Activated CD8-positive, alpha-beta T cell treated with anti-CD3 and anti-CD28 coated beads for 36 hours (primary cell): ENCODE results near the gene EPYC. TPM values are rescaled to one million over a fixed set of nuclear protein-coding genes. Genes with fewer than 3 reads are reported as not detected.

ENCODE experiments used
- ATAC-seq: fragments of 200-7000 bp; cut with Tn5 transposase; one replicate; pipeline ENCODE4 v1.10.0; 2021; ENCODE audit warnings: mild to moderate bottlenecking, moderate library complexity
- CTCF ChIA-PET: fragments of 350-600 bp; sonication (Branson Sonifier 250); formaldehyde crosslinking; loops from one replicate; lab custom pipeline; 2021; ENCODE audit warnings: antibody characterized with exemption; lab: Charles Lee
- POLR2A ChIA-PET: fragments of 350-600 bp; sonication (Branson Sonifier 250); formaldehyde crosslinking; loops from one replicate; lab custom pipeline; 2021; ENCODE audit warnings: antibody characterized with exemption; lab: Charles Lee
- DNase-seq: peaks from one replicate; pipeline ENCODE4 v3.0.0-alpha.2; 2020
- H3K27ac Mint-ChIP-seq: one replicate; pipeline ENCODE4 v1.8.0; 2021; ENCODE audit warnings: mild to moderate bottlenecking, mixed read lengths
- H3K27me3 Mint-ChIP-seq: one replicate; pipeline ENCODE4 v1.8.0; 2021; ENCODE audit warnings: mixed read lengths
- H3K36me3 Mint-ChIP-seq: one replicate; pipeline ENCODE4 v1.8.0; 2021; ENCODE audit warnings: low read depth, mixed read lengths
- H3K4me1 Mint-ChIP-seq: one replicate; pipeline ENCODE4 v1.8.0; 2021; ENCODE audit warnings: low read depth, mixed read lengths
- H3K4me3 Mint-ChIP-seq: one replicate; pipeline ENCODE4 v1.8.0; 2021; ENCODE audit warnings: mild to moderate bottlenecking, moderate library complexity, mixed read lengths
- H3K9me3 Mint-ChIP-seq: one replicate; pipeline ENCODE4 v1.8.0; 2021; ENCODE audit warnings: mixed read lengths
- CTCF ChIP-seq: fragments of 200-600 bp; IDR thresholded peaks from one replicate; pipeline ENCODE4 v1.8.0; 2022; ENCODE audit warnings: antibody characterized with exemption, mild to moderate bottlenecking
- intact Hi-C: fragments of 100-400 bp; cut with micrococcal nuclease; formaldehyde crosslinking; loops from one replicate; pipeline ENCODE4 v1.10.0; 2022
- total RNA-seq, 2 experiments: library from RNA; stranded (reverse); gene quantifications; one replicate each; pipeline ENCODE4 v1.2.3, GENCODE V29; 2021

Gene EPYC
- total RNA-seq, 2 experiments from 2014 or later, result not detected

GRCh38 chr12:90947869-90948268 lies 56.9 kb downstream of the EPYC start:
- ChIA-PET POLR2A (no interaction called here), CTCF (interaction anchor here (1.6 kb wide), 1 partner anchor 12 kb away, joined by 3 read pairs; no protein-coding TSS in a partner anchor)
- Mint-ChIP-seq H3K4me1 (no peaks in the 10 kb centered on the region), H3K9me3 (no peaks in the 10 kb centered on the region), H3K27me3 (no peaks in the 10 kb centered on the region), H3K4me3 (no peak overlapping the region), H3K36me3 (no peaks in the 10 kb centered on the region), H3K27ac (no peak overlapping the region)
- no peak for TF ChIP-seq CTCF
- ATAC-seq (no peak), DNase-seq (no peak)
- intact Hi-C loops, result no loop called here

GRCh38 chr12:90945070-90945649 lies 59.6 kb downstream of the EPYC start:
- intact Hi-C loops, result no loop called here
- CTCF ChIA-PET, result interaction anchor here (0.6 to 1.6 kb wide), 7 partner anchors 8 to 1631 kb away, joined by 3 to 5 read pairs (median 3); no protein-coding TSS in a partner anchor
- no peaks in the 10 kb centered on the region for H3K27me3 Mint-ChIP-seq

GRCh38 chr12:90943255-90943654 lies 61.5 kb downstream of the EPYC start:
- H3K27me3 Mint-ChIP-seq, result peaks cover 6% of the 10 kb centered on the region
- no peaks in the 10 kb centered on the region for H3K9me3 Mint-ChIP-seq
- no peaks in the 10 kb centered on the region for H3K4me1 Mint-ChIP-seq
- no peak for ATAC-seq
- intact Hi-C loops, result no loop called here
- ChIA-PET POLR2A (no interaction called here), CTCF (interaction anchor here (0.9 kb wide), 1 partner anchor 9 kb away, joined by 4 read pairs; no protein-coding TSS in a partner anchor)
- no peak overlapping the region for H3K4me3 Mint-ChIP-seq
- no peak for TF ChIP-seq CTCF
- no peak overlapping the region for H3K27ac Mint-ChIP-seq
- DNase-seq, result no peak
- H3K36me3 Mint-ChIP-seq, result no peaks in the 10 kb centered on the region

More at GRCh38 chr12:90945070-90945649, 59.6 kb downstream of the EPYC start:
- TF ChIP-seq CTCF, result peak; percentile 68
- no peak for DNase-seq
- no peaks in the 10 kb centered on the region for H3K9me3 Mint-ChIP-seq
- POLR2A ChIA-PET, result no interaction called here
- H3K4me3 Mint-ChIP-seq, result no peak overlapping the region
- no peak overlapping the region for H3K27ac Mint-ChIP-seq
- no peak for ATAC-seq
- H3K36me3 Mint-ChIP-seq, result no peaks in the 10 kb centered on the region
- no peaks in the 10 kb centered on the region for H3K4me1 Mint-ChIP-seq

- CTCF ChIA-PET, result interaction anchor here (0.5 to 2.0 kb wide), 11 partner anchors 12 to 1412 kb away, joined by 3 to 6 read pairs (median 3); no protein-coding TSS in a partner anchor
- Mint-ChIP-seq H3K27me3 (peaks cover 9% of the 10 kb centered on the region), H3K4me1 (no peaks in the 10 kb centered on the region), H3K36me3 (no peaks in the 10 kb centered on the region), H3K27ac (no peak overlapping the region), H3K4me3 (no peak overlapping the region), H3K9me3 (no peaks in the 10 kb centered on the region)
- ATAC-seq, result no peak
- no peak for DNase-seq
- POLR2A ChIA-PET, result no interaction called here
- intact Hi-C loops, result no loop called here
- peak; percentile 56 for TF ChIP-seq CTCF
These were observed 63.8 kb downstream of the EPYC start for GRCh38 chr12:90940872-90941499.

GRCh38 chr12:90939382-90939781 lies 65.4 kb downstream of the EPYC start:
- H3K9me3 Mint-ChIP-seq, result no peaks in the 10 kb centered on the region
- H3K27me3 Mint-ChIP-seq, result peaks cover 11% of the 10 kb centered on the region
- H3K4me1 Mint-ChIP-seq, result no peaks in the 10 kb centered on the region
- H3K36me3 Mint-ChIP-seq, result no peaks in the 10 kb centered on the region
- no peak overlapping the region for H3K4me3 Mint-ChIP-seq
- intact Hi-C loops, result no loop called here
- no peak for ATAC-seq
- TF ChIP-seq CTCF, result no peak
- ChIA-PET POLR2A (no interaction called here), CTCF (interaction anchor here (2.0 kb wide), 1 partner anchor 17 kb away, joined by 6 read pairs; no protein-coding TSS in a partner anchor)
- no peak overlapping the region for H3K27ac Mint-ChIP-seq
- DNase-seq, result no peak
